ENCODE data around the gene SKP1. TPM values are rescaled to one million over a fixed set of nuclear protein-coding genes. Genes with fewer than 3 reads are reported as not detected.

Gene SKP1
- total and polyA plus RNA-seq, 9 of the 15 experiments (the other 6 are each of a cell fraction or from before 2014, with no cell fraction given): 301 to 2,109 (median 639) TPM

DNA sequence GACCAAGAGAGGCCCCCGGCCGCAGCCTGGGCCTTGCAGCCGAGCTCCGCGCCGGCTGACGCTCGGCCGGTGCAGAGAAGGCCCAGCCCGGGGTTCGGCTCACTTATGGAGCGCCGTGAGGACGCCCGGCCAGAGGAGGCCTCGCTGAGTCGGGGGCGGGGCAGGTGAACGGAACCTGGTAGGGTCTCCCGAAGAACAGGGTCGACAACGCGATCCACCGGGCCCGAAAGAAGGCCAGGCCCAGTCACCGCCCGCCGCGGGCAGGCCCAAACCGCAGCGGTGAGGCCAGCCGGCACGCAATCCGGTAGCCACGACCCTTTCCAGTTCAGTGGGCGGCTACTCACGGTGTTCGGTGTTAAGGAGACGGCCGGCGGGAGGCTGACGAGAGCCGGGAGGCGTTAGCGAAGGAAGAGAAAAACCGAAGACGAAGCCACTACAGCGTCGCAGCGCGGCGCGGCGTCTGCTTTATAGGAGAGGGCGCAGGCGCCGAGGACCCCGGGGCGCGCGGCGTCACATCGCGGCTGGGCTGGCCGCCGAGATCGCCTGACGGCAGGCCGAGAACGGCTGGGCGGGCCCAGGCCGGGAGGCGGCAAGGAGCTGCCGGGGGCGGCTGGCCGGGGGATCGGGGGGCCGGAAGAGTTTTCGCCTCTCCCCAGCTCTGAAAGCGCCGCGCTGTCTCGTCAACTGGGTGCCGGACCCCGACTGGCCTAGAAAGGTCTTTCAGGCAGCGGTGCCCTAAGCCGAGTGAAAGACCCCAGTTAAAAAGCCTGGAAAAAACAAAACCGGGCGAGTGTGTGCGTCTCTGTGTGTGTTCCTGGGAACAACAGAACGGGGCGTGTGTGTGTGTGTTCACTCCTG is at the start of gene SKP1 (continued):
- TF ChIP-seq NR2C1 (IDR thresholded peaks at IDR 0.05) (no peak), NR2C1 (tag; IDR thresholded peaks at IDR 0.05) (0 out of 2 replicates have a peak, but pooled peaks have one; percentile 13), KDM2B (CRISPR knock-in tag; IDR thresholded peaks at IDR 0.05) (no peak), SMARCA4 (IDR thresholded peaks at IDR 0.05) (no peak), ZNF174 (CRISPR knock-in tag; IDR thresholded peaks at IDR 0.05) (no peak), ZNF232 (CRISPR knock-in tag; IDR thresholded peaks at IDR 0.05) (peak; percentile 87; the same call in 1 of the 2 replicates), GATAD2B (IDR thresholded peaks at IDR 0.05; ENCODE audit: borderline replicate concordance) (no peak), HOXB6 (CRISPR knock-in tag; IDR thresholded peaks at IDR 0.05; ENCODE audit: borderline replicate concordance) (no peak), NONO (IDR thresholded peaks at IDR 0.05; ENCODE audit: low read depth in 2 of 2, low read length in 1 of 2) (peak; percentile 56 to 93; a peak in 2 of 4 replicates), RNF2 (IDR thresholded peaks at IDR 0.05) (peak; percentile 54; the same call in 1 of the 2 replicates), KHSRP (IDR thresholded peaks at IDR 0.05) (no peak)
- TF ChIP-seq, protein P1, sequence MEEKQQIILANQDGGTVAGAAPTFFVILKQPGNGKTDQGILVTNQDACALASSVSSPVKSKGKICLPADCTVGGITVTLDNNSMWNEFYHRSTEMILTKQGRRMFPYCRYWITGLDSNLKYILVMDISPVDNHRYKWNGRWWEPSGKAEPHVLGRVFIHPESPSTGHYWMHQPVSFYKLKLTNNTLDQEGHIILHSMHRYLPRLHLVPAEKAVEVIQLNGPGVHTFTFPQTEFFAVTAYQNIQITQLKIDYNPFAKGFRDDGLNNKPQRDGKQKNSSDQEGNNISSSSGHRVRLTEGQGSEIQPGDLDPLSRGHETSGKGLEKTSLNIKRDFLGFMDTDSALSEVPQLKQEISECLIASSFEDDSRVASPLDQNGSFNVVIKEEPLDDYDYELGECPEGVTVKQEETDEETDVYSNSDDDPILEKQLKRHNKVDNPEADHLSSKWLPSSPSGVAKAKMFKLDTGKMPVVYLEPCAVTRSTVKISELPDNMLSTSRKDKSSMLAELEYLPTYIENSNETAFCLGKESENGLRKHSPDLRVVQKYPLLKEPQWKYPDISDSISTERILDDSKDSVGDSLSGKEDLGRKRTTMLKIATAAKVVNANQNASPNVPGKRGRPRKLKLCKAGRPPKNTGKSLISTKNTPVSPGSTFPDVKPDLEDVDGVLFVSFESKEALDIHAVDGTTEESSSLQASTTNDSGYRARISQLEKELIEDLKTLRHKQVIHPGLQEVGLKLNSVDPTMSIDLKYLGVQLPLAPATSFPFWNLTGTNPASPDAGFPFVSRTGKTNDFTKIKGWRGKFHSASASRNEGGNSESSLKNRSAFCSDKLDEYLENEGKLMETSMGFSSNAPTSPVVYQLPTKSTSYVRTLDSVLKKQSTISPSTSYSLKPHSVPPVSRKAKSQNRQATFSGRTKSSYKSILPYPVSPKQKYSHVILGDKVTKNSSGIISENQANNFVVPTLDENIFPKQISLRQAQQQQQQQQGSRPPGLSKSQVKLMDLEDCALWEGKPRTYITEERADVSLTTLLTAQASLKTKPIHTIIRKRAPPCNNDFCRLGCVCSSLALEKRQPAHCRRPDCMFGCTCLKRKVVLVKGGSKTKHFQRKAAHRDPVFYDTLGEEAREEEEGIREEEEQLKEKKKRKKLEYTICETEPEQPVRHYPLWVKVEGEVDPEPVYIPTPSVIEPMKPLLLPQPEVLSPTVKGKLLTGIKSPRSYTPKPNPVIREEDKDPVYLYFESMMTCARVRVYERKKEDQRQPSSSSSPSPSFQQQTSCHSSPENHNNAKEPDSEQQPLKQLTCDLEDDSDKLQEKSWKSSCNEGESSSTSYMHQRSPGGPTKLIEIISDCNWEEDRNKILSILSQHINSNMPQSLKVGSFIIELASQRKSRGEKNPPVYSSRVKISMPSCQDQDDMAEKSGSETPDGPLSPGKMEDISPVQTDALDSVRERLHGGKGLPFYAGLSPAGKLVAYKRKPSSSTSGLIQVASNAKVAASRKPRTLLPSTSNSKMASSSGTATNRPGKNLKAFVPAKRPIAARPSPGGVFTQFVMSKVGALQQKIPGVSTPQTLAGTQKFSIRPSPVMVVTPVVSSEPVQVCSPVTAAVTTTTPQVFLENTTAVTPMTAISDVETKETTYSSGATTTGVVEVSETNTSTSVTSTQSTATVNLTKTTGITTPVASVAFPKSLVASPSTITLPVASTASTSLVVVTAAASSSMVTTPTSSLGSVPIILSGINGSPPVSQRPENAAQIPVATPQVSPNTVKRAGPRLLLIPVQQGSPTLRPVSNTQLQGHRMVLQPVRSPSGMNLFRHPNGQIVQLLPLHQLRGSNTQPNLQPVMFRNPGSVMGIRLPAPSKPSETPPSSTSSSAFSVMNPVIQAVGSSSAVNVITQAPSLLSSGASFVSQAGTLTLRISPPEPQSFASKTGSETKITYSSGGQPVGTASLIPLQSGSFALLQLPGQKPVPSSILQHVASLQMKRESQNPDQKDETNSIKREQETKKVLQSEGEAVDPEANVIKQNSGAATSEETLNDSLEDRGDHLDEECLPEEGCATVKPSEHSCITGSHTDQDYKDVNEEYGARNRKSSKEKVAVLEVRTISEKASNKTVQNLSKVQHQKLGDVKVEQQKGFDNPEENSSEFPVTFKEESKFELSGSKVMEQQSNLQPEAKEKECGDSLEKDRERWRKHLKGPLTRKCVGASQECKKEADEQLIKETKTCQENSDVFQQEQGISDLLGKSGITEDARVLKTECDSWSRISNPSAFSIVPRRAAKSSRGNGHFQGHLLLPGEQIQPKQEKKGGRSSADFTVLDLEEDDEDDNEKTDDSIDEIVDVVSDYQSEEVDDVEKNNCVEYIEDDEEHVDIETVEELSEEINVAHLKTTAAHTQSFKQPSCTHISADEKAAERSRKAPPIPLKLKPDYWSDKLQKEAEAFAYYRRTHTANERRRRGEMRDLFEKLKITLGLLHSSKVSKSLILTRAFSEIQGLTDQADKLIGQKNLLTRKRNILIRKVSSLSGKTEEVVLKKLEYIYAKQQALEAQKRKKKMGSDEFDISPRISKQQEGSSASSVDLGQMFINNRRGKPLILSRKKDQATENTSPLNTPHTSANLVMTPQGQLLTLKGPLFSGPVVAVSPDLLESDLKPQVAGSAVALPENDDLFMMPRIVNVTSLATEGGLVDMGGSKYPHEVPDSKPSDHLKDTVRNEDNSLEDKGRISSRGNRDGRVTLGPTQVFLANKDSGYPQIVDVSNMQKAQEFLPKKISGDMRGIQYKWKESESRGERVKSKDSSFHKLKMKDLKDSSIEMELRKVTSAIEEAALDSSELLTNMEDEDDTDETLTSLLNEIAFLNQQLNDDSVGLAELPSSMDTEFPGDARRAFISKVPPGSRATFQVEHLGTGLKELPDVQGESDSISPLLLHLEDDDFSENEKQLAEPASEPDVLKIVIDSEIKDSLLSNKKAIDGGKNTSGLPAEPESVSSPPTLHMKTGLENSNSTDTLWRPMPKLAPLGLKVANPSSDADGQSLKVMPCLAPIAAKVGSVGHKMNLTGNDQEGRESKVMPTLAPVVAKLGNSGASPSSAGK (IDR thresholded peaks at IDR 0.05): peak; percentile 14; the same call in 1 of the 2 replicates
- TF ChIP-seq, protein P2, sequence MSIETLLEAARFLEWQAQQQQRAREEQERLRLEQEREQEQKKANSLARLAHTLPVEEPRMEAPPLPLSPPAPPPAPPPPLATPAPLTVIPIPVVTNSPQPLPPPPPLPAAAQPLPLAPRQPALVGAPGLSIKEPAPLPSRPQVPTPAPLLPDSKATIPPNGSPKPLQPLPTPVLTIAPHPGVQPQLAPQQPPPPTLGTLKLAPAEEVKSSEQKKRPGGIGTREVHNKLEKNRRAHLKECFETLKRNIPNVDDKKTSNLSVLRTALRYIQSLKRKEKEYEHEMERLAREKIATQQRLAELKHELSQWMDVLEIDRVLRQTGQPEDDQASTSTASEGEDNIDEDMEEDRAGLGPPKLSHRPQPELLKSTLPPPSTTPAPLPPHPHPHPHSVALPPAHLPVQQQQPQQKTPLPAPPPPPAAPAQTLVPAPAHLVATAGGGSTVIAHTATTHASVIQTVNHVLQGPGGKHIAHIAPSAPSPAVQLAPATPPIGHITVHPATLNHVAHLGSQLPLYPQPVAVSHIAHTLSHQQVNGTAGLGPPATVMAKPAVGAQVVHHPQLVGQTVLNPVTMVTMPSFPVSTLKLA (conservative IDR thresholded peaks at IDR 0.05): peak; percentile 48 to 76; a peak in 2 of 4 replicates
- TF ChIP-seq, protein P3, sequence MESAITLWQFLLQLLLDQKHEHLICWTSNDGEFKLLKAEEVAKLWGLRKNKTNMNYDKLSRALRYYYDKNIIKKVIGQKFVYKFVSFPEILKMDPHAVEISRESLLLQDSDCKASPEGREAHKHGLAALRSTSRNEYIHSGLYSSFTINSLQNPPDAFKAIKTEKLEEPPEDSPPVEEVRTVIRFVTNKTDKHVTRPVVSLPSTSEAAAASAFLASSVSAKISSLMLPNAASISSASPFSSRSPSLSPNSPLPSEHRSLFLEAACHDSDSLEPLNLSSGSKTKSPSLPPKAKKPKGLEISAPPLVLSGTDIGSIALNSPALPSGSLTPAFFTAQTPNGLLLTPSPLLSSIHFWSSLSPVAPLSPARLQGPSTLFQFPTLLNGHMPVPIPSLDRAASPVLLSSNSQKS (CRISPR knock-in tag; IDR thresholded peaks at IDR 0.05): no peak

Measured in K562 (cell line).